Mesendoderm (in vitro differentiated cells): ENCODE results near the gene KRT3.

ENCODE experiments used
- DNase-seq: peaks from one replicate; pipeline ENCODE4 v3.0.0; 2013
- H2AK5ac ChIP-seq: 2 replicates; pipeline ENCODE4 v1.6.1; 2013; ENCODE audit warnings: low read length, inconsistent platforms
- H2BK120ac ChIP-seq: 2 replicates; pipeline ENCODE4 v1.6.1; 2013; ENCODE audit warnings: low read depth, mild to moderate bottlenecking, low read length, moderate library complexity, mixed read lengths
- H2BK15ac ChIP-seq: replicated peaks from 2 replicates; pipeline ENCODE4 v1.6.1; 2013; ENCODE audit warnings: low read depth, mild to moderate bottlenecking, moderate library complexity
- H2BK5ac ChIP-seq: 2 replicates; pipeline ENCODE4 v1.6.1; 2013; ENCODE audit warnings: low read length, inconsistent platforms
- H3K18ac ChIP-seq: 2 replicates; pipeline ENCODE4 v1.6.1; 2013; ENCODE audit warnings: mild to moderate bottlenecking, low read length, mixed read lengths
- H3K23ac ChIP-seq: one replicate; pipeline ENCODE4 v1.6.1; 2013; ENCODE audit warnings: low read length
- H3K27ac ChIP-seq: 2 replicates; pipeline ENCODE4 v1.5.1; 2013; ENCODE audit warnings: low read depth, mild to moderate bottlenecking, inconsistent platforms, low read length, moderate library complexity
- H3K27me3 ChIP-seq: 2 replicates; pipeline ENCODE4 v1.6.1; 2013; ENCODE audit warnings: low read length, control low read depth, mild to moderate bottlenecking, inconsistent platforms; ENCODE audit not compliant: insufficient read depth, poor library complexity
- H3K36me3 ChIP-seq: 2 replicates; pipeline ENCODE4 v1.6.1; 2013; ENCODE audit warnings: low read length, inconsistent platforms; ENCODE audit not compliant: control insufficient read depth, insufficient read depth
- H3K4ac ChIP-seq: one replicate; pipeline ENCODE4 v1.6.1; 2013; ENCODE audit warnings: low read depth, mild to moderate bottlenecking, low read length, moderate library complexity
- H3K4me1 ChIP-seq: 2 replicates; pipeline ENCODE4 v1.6.1; 2013; ENCODE audit warnings: low read depth, low read length, inconsistent platforms; ENCODE audit not compliant: control insufficient read depth
- H3K4me2 ChIP-seq: 2 replicates; pipeline ENCODE4 v1.6.1; 2013; ENCODE audit warnings: low read length
- H3K4me3 ChIP-seq: 2 replicates; pipeline ENCODE4 v1.5.1; 2013; ENCODE audit warnings: mild to moderate bottlenecking, low read length
- H3K56ac ChIP-seq: one replicate; pipeline ENCODE4 v1.6.1; 2013; ENCODE audit warnings: low read length
- H3K79me1 ChIP-seq: 2 replicates; pipeline ENCODE4 v1.6.1; 2013; ENCODE audit warnings: low read length, inconsistent platforms
- H3K79me2 ChIP-seq: 2 replicates; pipeline ENCODE4 v1.6.1; 2013; ENCODE audit warnings: mild to moderate bottlenecking, low read length; ENCODE audit not compliant: control insufficient read depth, insufficient read depth
- H3K9ac ChIP-seq: 2 replicates; pipeline ENCODE4 v1.6.1; 2013; ENCODE audit warnings: low read length, inconsistent platforms
- H4K5ac ChIP-seq: one replicate; pipeline ENCODE4 v1.6.1; 2013; ENCODE audit warnings: low read length
- H4K8ac ChIP-seq: one replicate; pipeline ENCODE4 v1.6.1; 2013; ENCODE audit warnings: low read depth, mild to moderate bottlenecking, control low read depth, low read length, moderate library complexity
- WGBS: extraction: QIAGEN DNeasy Blood & Tissue Kit; methylation state at CpG from one replicate; pipeline ENCODE4 v1.1.7; 2013; ENCODE audit warnings: low lambda C conversion rate, missing lambda C conversion rate; ENCODE audit not compliant: insufficient coverage; ENCODE audit errors: extremely low coverage; 5-methylcytosine and 5-hydroxymethylcytosine counted together

Gene KRT3

DNA sequence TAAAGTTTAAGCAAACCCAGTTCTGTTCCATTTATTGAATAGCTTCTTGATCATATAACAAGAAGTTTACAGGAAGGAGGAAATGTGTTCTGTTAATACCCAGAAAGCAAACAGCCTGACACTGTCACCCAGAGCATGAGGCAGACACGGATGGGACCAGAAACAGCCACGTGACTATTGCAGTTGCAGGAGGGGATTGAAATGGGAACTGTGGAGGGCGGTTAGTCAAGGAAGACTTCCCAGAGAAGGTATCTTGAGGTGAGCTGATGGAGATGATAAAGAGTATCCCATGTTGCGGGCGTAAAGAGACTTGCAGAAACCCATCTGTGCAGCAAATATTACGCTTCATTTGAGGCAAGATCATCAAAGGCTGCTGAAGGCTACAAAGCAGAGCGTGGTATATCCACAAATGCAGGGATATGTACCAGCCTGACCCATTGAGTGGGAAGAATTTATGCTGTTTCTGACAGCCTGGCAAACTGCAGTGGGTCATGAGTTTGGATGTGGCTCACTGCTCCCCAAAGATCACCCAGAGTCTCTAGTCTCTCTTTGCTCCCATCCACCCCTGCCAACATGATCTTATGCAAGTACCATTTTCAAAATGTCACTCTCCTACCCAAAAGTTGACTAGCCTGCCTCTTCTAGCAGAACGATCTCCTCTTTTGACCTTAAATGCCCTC, 39.5 kb downstream of the KRT3 start:
- Histone ChIP-seq H3K4me3 (no peak overlapping the region), H4K8ac (no peak overlapping the region), H3K9ac (no peak overlapping the region), H3K27ac (no peak overlapping the region), H3K4ac (no peak overlapping the region), H3K79me1 (no peaks in the 10 kb centered on the region), H2BK15ac (no peak overlapping the region), H3K27me3 (no peaks in the 10 kb centered on the region), H3K23ac (no peak overlapping the region), H2BK5ac (no peak overlapping the region), H2AK5ac (no peak overlapping the region), H3K4me2 (no peak overlapping the region), H2BK120ac (no peak overlapping the region), H3K79me2 (no peaks in the 10 kb centered on the region), H3K18ac (no peak overlapping the region), H3K56ac (no peak overlapping the region), H3K4me1 (no peaks in the 10 kb centered on the region), H4K5ac (no peak overlapping the region), H3K36me3 (no peaks in the 10 kb centered on the region)
- WGBS, result no CpG with 5 or more reads among the region's 8 CpGs
- DNase-seq, result no peak

DNA sequence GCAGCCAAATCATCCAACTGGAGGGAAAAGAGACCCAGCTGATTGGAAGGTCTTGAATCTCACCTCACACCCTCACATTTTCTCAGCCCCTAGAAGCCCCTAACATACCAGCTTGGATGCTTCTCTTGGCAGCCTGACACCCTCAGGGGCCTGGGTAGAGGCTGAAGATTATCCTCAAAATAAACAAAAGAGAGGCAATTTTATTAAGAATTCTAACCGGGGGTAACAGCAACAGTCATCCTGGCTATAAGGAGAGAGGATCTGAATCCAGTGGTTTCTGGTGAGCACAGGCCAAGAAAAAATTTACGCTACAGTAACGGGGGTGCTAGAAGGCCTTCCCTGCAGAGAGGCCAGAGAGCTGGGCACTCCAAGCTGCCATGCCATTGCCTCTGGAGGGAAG, 40.4 kb downstream of the KRT3 start:
- H3K4me1 ChIP-seq, result no peaks in the 10 kb centered on the region
- no peaks in the 10 kb centered on the region for H3K27me3 ChIP-seq
- no peaks in the 10 kb centered on the region for H3K36me3 ChIP-seq
- H3K79me2 ChIP-seq, result no peaks in the 10 kb centered on the region
- no peak overlapping the region for H2AK5ac ChIP-seq
- no peak overlapping the region for H3K9ac ChIP-seq
- H2BK15ac ChIP-seq, result no peak overlapping the region
- no peak overlapping the region for H3K23ac ChIP-seq
- H3K4ac ChIP-seq, result no peak overlapping the region
- H3K18ac ChIP-seq, result no peak overlapping the region
- H3K56ac ChIP-seq, result no peak overlapping the region
- no peak overlapping the region for H3K4me2 ChIP-seq
- H3K27ac ChIP-seq, result no peak overlapping the region
- no peak overlapping the region for H3K4me3 ChIP-seq
- no peak overlapping the region for H2BK120ac ChIP-seq
- H3K79me1 ChIP-seq, result no peaks in the 10 kb centered on the region
- no peak overlapping the region for H2BK5ac ChIP-seq
- no peak overlapping the region for H4K8ac ChIP-seq
- WGBS, result no CpG with 5 or more reads among the region's 3 CpGs
- DNase-seq, result no peak
- no peak overlapping the region for H4K5ac ChIP-seq

DNA sequence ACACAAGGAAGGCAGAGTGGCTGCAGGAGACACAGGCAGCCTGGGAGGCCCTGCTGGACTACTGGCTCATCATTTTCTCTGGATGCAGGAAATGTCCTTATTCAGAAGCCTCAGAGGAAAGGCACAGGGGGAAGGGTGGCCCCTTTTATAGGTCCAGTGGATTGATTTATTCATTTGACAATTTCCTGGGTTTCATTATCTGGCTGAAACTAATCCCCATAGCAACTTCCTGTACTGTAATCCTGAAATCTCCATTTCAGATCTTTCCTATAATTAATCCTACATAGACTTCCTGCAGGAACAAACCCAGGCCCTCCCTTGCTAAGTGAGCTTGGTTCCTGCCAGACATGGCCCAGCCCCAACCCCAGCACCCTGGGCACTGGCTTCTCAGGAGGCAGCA, 41.8 kb downstream of the KRT3 start:
- H4K5ac ChIP-seq, result no peak overlapping the region
- H3K4ac ChIP-seq, result no peak overlapping the region
- H2BK5ac ChIP-seq, result no peak overlapping the region
- H2BK120ac ChIP-seq, result no peak overlapping the region
- H2AK5ac ChIP-seq, result no peak overlapping the region
- H4K8ac ChIP-seq, result no peak overlapping the region
- no peak overlapping the region for H3K18ac ChIP-seq
- no peaks in the 10 kb centered on the region for H3K4me1 ChIP-seq
- no peak overlapping the region for H3K56ac ChIP-seq
- no peak overlapping the region for H3K4me2 ChIP-seq
- no peak overlapping the region for H3K27ac ChIP-seq
- H3K36me3 ChIP-seq, result no peaks in the 10 kb centered on the region
- no peaks in the 10 kb centered on the region for H3K79me2 ChIP-seq
- H3K9ac ChIP-seq, result no peak overlapping the region
- no peak overlapping the region for H3K23ac ChIP-seq
- H3K79me1 ChIP-seq, result no peaks in the 10 kb centered on the region
- no peak overlapping the region for H3K4me3 ChIP-seq
- no peak overlapping the region for H2BK15ac ChIP-seq
- no peak for DNase-seq
- no peaks in the 10 kb centered on the region for H3K27me3 ChIP-seq

DNA sequence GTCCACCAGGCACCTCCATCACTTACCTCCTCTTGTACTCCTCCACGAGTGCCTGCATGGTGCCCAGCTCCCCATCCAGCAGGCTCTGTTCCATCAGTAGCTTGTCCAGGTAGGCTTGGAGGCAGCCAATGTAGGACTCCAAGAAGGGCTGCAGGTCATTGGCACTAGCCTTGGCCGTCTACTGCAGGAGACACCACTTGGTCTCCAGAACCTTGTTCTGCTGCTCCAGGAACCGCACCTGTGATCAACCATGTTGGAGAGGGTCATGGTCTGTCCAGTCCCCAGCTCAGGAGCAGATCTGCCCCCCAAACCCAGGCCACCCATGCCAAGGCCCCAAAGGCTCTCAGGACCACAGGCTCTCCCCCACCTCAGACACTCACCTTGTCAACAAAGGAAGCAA, 42.6 kb downstream of the KRT3 start:
- Histone ChIP-seq H3K27ac (no peak overlapping the region), H3K23ac (no peak overlapping the region), H2AK5ac (no peak overlapping the region), H3K79me2 (no peaks in the 10 kb centered on the region), H3K9ac (no peak overlapping the region), H3K79me1 (no peaks in the 10 kb centered on the region), H3K27me3 (no peaks in the 10 kb centered on the region), H3K4ac (no peak overlapping the region), H3K4me1 (no peaks in the 10 kb centered on the region), H2BK120ac (no peak overlapping the region), H3K4me2 (no peak overlapping the region), H2BK5ac (no peak overlapping the region), H3K18ac (no peak overlapping the region), H2BK15ac (no peak overlapping the region), H3K56ac (no peak overlapping the region), H4K5ac (no peak overlapping the region), H4K8ac (no peak overlapping the region), H3K4me3 (no peak overlapping the region), H3K36me3 (no peaks in the 10 kb centered on the region)
- no peak for DNase-seq
- no CpG with 5 or more reads among the region's 3 CpGs for WGBS

DNA sequence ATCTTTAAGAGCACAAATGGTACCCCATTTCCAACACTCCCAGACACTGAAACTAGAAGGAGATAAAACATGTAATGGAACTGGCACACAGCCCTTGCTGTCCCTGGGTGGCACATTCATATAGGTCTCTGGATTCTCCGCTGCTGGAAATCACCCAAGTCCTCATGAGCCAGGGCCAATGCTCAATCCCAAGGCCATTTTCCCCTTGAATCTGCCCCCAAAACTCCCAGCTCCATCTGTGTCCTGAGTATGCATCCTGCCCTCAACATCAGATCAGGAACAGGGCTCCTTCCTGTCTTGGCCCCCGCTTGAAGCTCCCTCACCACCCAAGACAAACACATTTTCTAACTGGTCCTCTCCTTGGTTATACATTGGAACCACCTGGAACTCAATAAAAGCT, 43.4 kb downstream of the KRT3 start:
- Histone ChIP-seq H4K8ac (no peak overlapping the region), H3K23ac (no peak overlapping the region), H2BK120ac (no peak overlapping the region), H3K4ac (no peak overlapping the region), H3K27ac (no peak overlapping the region), H3K36me3 (no peaks in the 10 kb centered on the region), H3K4me2 (no peak overlapping the region), H2AK5ac (no peak overlapping the region), H3K4me3 (no peak overlapping the region), H3K79me1 (no peaks in the 10 kb centered on the region), H4K5ac (no peak overlapping the region), H3K79me2 (no peaks in the 10 kb centered on the region), H2BK5ac (no peak overlapping the region), H2BK15ac (no peak overlapping the region), H3K9ac (no peak overlapping the region), H3K4me1 (no peaks in the 10 kb centered on the region), H3K27me3 (no peaks in the 10 kb centered on the region), H3K56ac (no peak overlapping the region), H3K18ac (no peak overlapping the region)
- no CpG with 5 or more reads among the region's 2 CpGs for WGBS
- DNase-seq, result no peak

DNA sequence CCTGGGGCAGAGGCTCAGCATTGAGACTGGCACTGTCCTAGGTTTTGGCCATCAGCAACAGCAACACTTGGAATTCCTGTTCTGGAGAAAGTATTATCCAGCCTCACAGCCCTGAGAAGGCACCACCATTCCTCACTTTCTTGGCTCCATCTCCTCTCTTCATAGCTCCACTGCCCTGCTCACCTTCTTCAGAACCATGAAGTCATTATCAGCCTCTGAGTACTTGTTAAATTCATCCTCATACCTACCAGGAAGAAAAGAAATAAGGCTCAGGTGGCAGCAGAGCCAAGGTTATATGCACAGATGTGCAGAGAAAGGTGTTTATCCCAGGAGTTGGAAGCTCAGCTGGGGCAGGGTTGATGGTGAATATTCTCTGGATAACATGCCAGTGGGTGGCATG, 44.1 kb downstream of the KRT3 start:
- H3K4me2 ChIP-seq, result no peak overlapping the region
- H3K9ac ChIP-seq, result no peak overlapping the region
- H3K36me3 ChIP-seq, result no peaks in the 10 kb centered on the region
- H3K4ac ChIP-seq, result no peak overlapping the region
- no peaks in the 10 kb centered on the region for H3K4me1 ChIP-seq
- no peaks in the 10 kb centered on the region for H3K79me2 ChIP-seq
- H2BK15ac ChIP-seq, result no peak overlapping the region
- H3K23ac ChIP-seq, result no peak overlapping the region
- DNase-seq, result no peak
- no peaks in the 10 kb centered on the region for H3K27me3 ChIP-seq
- H2BK5ac ChIP-seq, result no peak overlapping the region
- H3K56ac ChIP-seq, result no peak overlapping the region
- H2BK120ac ChIP-seq, result no peak overlapping the region
- H3K18ac ChIP-seq, result no peak overlapping the region
- H3K4me3 ChIP-seq, result no peak overlapping the region
- H3K79me1 ChIP-seq, result no peaks in the 10 kb centered on the region
- H3K27ac ChIP-seq, result no peak overlapping the region
- H4K5ac ChIP-seq, result no peak overlapping the region
- no peak overlapping the region for H4K8ac ChIP-seq
- no peak overlapping the region for H2AK5ac ChIP-seq
